A549 (cell line): Measurements from ENCODE around the gene WT1. TPM values are rescaled to one million over a fixed set of nuclear protein-coding genes. Genes with fewer than 3 reads are reported as not detected.

ENCODE experiments used
- ATAC-seq, 2 experiments: fragments of 200-7000 bp in 1 of 2; fragments of >200 bp in 1 of 2; cut with Nextera tagmentation in 1 of 2; cut with Tn5 transposase in 1 of 2; 3 replicates each; pipeline versions ENCODE4 v1.8.0 to v1.9.1; 2018 to 2020; ENCODE audit warnings: mild to moderate bottlenecking in 1 of 2, moderate library complexity in 1 of 2
- CTCF ChIA-PET: fragments of 300-600 bp; sonication (Branson Sonifier 250); formaldehyde crosslinking; extraction: SDS; loops from one replicate; lab custom pipeline; 2021; ENCODE audit warnings: antibody characterized with exemption, inconsistent platforms; lab: Yijun Ruan, JAX
- POLR2A ChIA-PET: fragments of 350-600 bp; formaldehyde crosslinking; extraction: SDS; loops from one replicate; lab custom pipeline; 2021; ENCODE audit warnings: antibody characterized with exemption, inconsistent platforms; lab: Yijun Ruan, JAX
- DNase-seq, 2 experiments: peaks; one replicate each; pipeline versions ENCODE4 v3.0.0 to v3.0.0-alpha.2; 2011 to 2016; ENCODE audit warnings: low read depth in 1 of 2, low spot score in 1 of 2
- FAIRE-seq: peaks from 2 replicates; lab custom pipeline; 2011; peaks lifted over from hg19 to GRCh38; lab: Jason Lieb, UNC
- H3K27ac ChIP-seq, 2 experiments: fragments of >200 bp; sonication (Bioruptor Twin); formaldehyde crosslinking; 3 replicates each; pipeline ENCODE4 v1.5.1; 2016 to 2017
- H3K4me1 ChIP-seq: fragments of >200 bp; sonication (Bioruptor Twin); formaldehyde crosslinking; 3 replicates; pipeline ENCODE4 v1.6.1; 2016
- H3K4me2 ChIP-seq: fragments of >200 bp; sonication (Bioruptor Twin); formaldehyde crosslinking; 3 replicates; pipeline ENCODE4 v1.6.1; 2016
- H3K4me3 ChIP-seq: fragments of >200 bp; sonication (Bioruptor Twin); formaldehyde crosslinking; 3 replicates; pipeline ENCODE4 v1.5.1; 2016
- H3K9me3 ChIP-seq: fragments of >200 bp; sonication (Bioruptor Twin); formaldehyde crosslinking; 3 replicates; pipeline ENCODE4 v1.6.1; 2016
- BHLHE40 ChIP-seq: IDR thresholded peaks from 2 replicates; pipeline ENCODE4 v1.6.1; 2012; ENCODE audit warnings: low read depth, low read length, inconsistent platforms
- CHD2 ChIP-seq: fragments of 150-350 bp; IDR thresholded peaks from 2 replicates; pipeline ENCODE4 v1.6.1; 2014; ENCODE audit warnings: low read length; ENCODE audit not compliant: partially characterized antibody
- CTCF ChIP-seq: fragments of >200 bp; sonication (Bioruptor Twin); formaldehyde crosslinking; IDR thresholded peaks from 3 replicates; pipeline ENCODE4 v1.5.1; 2016
- EHMT2 ChIP-seq: fragments of 200-600 bp; sonication (generic); IDR thresholded peaks from 2 replicates; pipeline ENCODE4 v1.6.1; 2016; ENCODE audit warnings: antibody characterized with exemption, low read depth, mild to moderate bottlenecking, moderate library complexity
- EP300 ChIP-seq, 2 experiments: fragments of >200 bp; sonication (Bioruptor Twin); formaldehyde crosslinking; IDR thresholded peaks; 2 replicates in 1 of 2; 3 replicates in 1 of 2; pipeline ENCODE4 v1.6.1; 2016 to 2017
- GATA3 ChIP-seq: IDR thresholded peaks from 2 replicates; pipeline ENCODE4 v1.6.1; 2012; ENCODE audit warnings: borderline replicate concordance
- HEYL ChIP-seq: fragments of 250-450 bp; sonication (Bioruptor Pico); IDR thresholded peaks from 2 replicates; pipeline ENCODE4 v1.8.0; 2021; ENCODE audit warnings: mild to moderate bottlenecking, moderate library complexity
- HOXA7 ChIP-seq: fragments of 250-450 bp; sonication (Bioruptor Pico); IDR thresholded peaks from 2 replicates; pipeline ENCODE4 v1.5.0; 2020; ENCODE audit warnings: mild to moderate bottlenecking, moderate library complexity
- MAFK ChIP-seq: fragments of 450-650 bp; IDR thresholded peaks from 2 replicates; pipeline ENCODE4 v1.6.1; 2014; ENCODE audit not compliant: partially characterized antibody
- MYC ChIP-seq: IDR thresholded peaks from 2 replicates; pipeline ENCODE4 v1.6.1; 2012; ENCODE audit warnings: mild to moderate bottlenecking, inconsistent platforms, low read length, improper control_type of control experiment, borderline replicate concordance
- NFE2L2 ChIP-seq: fragments of 150-350 bp; conservative IDR thresholded peaks from 2 replicates; pipeline ENCODE4 v1.6.1; 2014; ENCODE audit warnings: low read length
- NPAS2 ChIP-seq: fragments of 250-450 bp; sonication (Bioruptor Pico); IDR thresholded peaks from 2 replicates; pipeline ENCODE4 v1.8.0; 2022; ENCODE audit warnings: mild to moderate bottlenecking, moderate library complexity, borderline replicate concordance
- NR3C1 ChIP-seq: fragments of >200 bp; sonication (Bioruptor Twin); formaldehyde crosslinking; IDR thresholded peaks from 3 replicates; pipeline ENCODE4 v1.6.1; 2017
- POLR2AphosphoS2 ChIP-seq: conservative IDR thresholded peaks from 2 replicates; pipeline ENCODE4 v1.6.1; 2012; ENCODE audit warnings: low read length, improper control_type of control experiment, inconsistent platforms
- RCOR1 ChIP-seq: fragments of 150-350 bp; IDR thresholded peaks from 2 replicates; pipeline ENCODE4 v1.6.1; 2014; ENCODE audit warnings: antibody characterized with exemption, low read length, low read depth
- RFX5 ChIP-seq: fragments of 450-650 bp; IDR thresholded peaks from 2 replicates; pipeline ENCODE4 v1.7.1; 2014; ENCODE audit warnings: antibody characterized with exemption, mild to moderate bottlenecking, moderate library complexity
- USF2 ChIP-seq: fragments of 450-650 bp; IDR thresholded peaks from 2 replicates; pipeline ENCODE4 v1.6.1; 2014; ENCODE audit warnings: antibody characterized with exemption
- WGBS: methylation state at CpG from one replicate; pipeline ENCODE4 v1.1.6; 2017; ENCODE audit errors: missing lambda C conversion rate; 5-methylcytosine and 5-hydroxymethylcytosine counted together
- polyA plus RNA-seq, 4 experiments: library from polyadenylated mRNA; depleted of rRNA in 3 of 4; stranded (reverse); fragments of >200 nt; fragmentation: RNase III in 1 of 4; extraction: RNeasy Plus Mini Kit Qiagen cat#74134 plus additional on column Dnase treatment in 1 of 4; gene quantifications; 2 replicates in 3 of 4; 3 replicates in 1 of 4; pipeline ENCODE4 v1.2.3, GENCODE V29; 2011 to 2017
- TF ChIP-seq, protein P1 (sequence below): IDR thresholded peaks from 2 replicates; pipeline ENCODE4 v1.6.1; 2012

WT1 gene
- polyA plus RNA-seq, 2 of the 4 experiments (the other 2 are of a cell fraction): 2.8 to 4.0 TPM

- TF ChIP-seq MAFK (no peak), NPAS2 (CRISPR knock-in tag) (no peak), RCOR1 (no peak), USF2 (no peak), POLR2AphosphoS2 (no peak), EHMT2 (no peak), GATA3 (no peak), MYC (no peak), HEYL (no peak), NR3C1 (no peak)
- TF ChIP-seq, protein P1, sequence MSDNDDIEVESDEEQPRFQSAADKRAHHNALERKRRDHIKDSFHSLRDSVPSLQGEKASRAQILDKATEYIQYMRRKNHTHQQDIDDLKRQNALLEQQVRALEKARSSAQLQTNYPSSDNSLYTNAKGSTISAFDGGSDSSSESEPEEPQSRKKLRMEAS: no peak
- TF ChIP-seq, all 56 proteins: peak for 0
- POLR2A ChIA-PET: no interaction called here
- DNase-seq (no peak), ATAC-seq (no peak), FAIRE-seq (no peak)
- 77% methylated on average over 42 of the region's 59 CpGs for WGBS
- H3K4me3 ChIP-seq: no peak overlapping the region
- CTCF ChIA-PET: interaction anchor here (1.7 kb wide), 1 partner anchor 8 kb away, joined by 3 read pairs; no protein-coding TSS in a partner anchor
- no peaks in the 10 kb centered on the region for H3K4me1 ChIP-seq
- no peaks in the 10 kb centered on the region for H3K9me3 ChIP-seq
- H3K4me2 ChIP-seq: no peak overlapping the region
- no peak overlapping the region for H3K27ac ChIP-seq
Observed at GRCh38 chr11:32426819-32427615, 8.3 kb downstream of the WT1 start.

DNA sequence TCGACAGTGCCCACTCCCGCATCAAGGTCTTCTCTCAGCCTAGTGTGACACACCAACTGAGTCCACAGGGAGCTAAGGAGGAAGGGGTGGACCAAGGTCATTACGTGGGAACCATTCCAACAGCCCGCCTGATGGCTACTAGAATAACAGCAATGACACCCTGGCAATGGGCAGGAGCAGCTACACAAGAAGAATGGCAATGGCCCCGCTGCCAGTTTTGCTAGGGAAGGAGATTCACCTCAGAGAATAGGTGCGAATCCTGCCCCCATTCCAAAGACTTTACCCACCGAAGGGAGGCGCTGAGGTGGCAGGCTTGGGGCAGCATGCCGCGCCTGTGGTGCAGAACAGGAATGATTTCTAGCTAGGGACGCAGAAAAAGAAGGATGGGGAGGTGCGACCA lies 9.1 kb downstream of the WT1 start:
- no peak for DNase-seq
- Histone ChIP-seq H3K27ac (no peak overlapping the region), H3K4me1 (no peaks in the 10 kb centered on the region), H3K4me3 (no peak overlapping the region), H3K9me3 (no peaks in the 10 kb centered on the region), H3K4me2 (no peak overlapping the region)
- POLR2A ChIA-PET: no interaction called here
- no peak for FAIRE-seq
- 78% methylated on average over 10 of the region's 12 CpGs for WGBS
- ATAC-seq: no peak
- CTCF ChIA-PET: interaction anchor here (0.5 to 0.9 kb wide), 2 partner anchors 8 to 18 kb away, joined by 4 to 5 read pairs; partner anchors contain the start of gene WT1
- TF ChIP-seq CHD2 (no peak), EP300 (IDR thresholded peaks at IDR 0.05) (no peak), POLR2AphosphoS2 (no peak), CTCF (no peak), HOXA7 (CRISPR knock-in tag) (no peak), BHLHE40 (no peak), MYC (no peak)

DNA sequence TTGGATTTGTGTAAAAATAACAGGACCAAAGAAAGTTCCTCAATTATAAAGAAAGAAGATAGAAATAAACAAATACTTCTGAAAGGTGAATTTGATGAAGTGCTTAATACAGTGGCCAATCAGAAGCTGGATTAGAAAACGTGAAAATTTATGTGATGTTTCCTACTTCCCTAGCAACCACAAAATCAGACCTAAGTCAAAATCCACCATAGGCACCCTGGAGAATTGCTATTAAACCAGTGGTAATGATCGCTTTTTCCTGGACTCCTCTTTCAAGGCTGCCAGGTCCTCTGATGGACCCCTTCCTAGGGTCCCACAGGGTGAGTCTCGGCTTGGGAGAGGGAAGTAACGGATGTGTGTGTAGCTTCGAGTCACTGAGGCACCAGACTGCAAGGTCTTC lies 9.6 kb downstream of the WT1 start:
- TF ChIP-seq RFX5 (no peak), NFE2L2 (no peak)
- TF ChIP-seq, all 56 proteins: peak for 0
- CTCF ChIA-PET: interaction anchor here (0.5 to 0.9 kb wide), 2 partner anchors 9 to 18 kb away, joined by 4 to 5 read pairs; partner anchors contain the start of gene WT1

More for the DNA sequence above, 9.6 kb downstream of the WT1 start:
- Histone ChIP-seq H3K4me2 (no peak overlapping the region), H3K4me1 (no peaks in the 10 kb centered on the region), H3K4me3 (no peak overlapping the region), H3K9me3 (no peaks in the 10 kb centered on the region), H3K27ac (no peak overlapping the region)
- no peak for ATAC-seq
- POLR2A ChIA-PET: no interaction called here
- WGBS: 58% methylated on average over 5 of the region's 5 CpGs
- FAIRE-seq: no peak
- no peak for DNase-seq
